ENCODE measurements around the gene OSBPL6.

- TF ChIP-seq, protein P1, sequence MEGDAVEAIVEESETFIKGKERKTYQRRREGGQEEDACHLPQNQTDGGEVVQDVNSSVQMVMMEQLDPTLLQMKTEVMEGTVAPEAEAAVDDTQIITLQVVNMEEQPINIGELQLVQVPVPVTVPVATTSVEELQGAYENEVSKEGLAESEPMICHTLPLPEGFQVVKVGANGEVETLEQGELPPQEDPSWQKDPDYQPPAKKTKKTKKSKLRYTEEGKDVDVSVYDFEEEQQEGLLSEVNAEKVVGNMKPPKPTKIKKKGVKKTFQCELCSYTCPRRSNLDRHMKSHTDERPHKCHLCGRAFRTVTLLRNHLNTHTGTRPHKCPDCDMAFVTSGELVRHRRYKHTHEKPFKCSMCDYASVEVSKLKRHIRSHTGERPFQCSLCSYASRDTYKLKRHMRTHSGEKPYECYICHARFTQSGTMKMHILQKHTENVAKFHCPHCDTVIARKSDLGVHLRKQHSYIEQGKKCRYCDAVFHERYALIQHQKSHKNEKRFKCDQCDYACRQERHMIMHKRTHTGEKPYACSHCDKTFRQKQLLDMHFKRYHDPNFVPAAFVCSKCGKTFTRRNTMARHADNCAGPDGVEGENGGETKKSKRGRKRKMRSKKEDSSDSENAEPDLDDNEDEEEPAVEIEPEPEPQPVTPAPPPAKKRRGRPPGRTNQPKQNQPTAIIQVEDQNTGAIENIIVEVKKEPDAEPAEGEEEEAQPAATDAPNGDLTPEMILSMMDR (IDR thresholded peaks at IDR 0.05; ENCODE audit: borderline replicate concordance, extremely low read depth, low read length, poor library complexity, severe bottlenecking): no peak
- TF ChIP-seq EZH2 (IDR thresholded peaks at IDR 0.05; ENCODE audit: borderline replicate concordance, low read depth, low read length, severe bottlenecking): no peak
These were observed 185.1 kb downstream of the OSBPL6 start for GRCh38 chr2:178379162-178380004.
